Stimulated activated CD4-positive, alpha-beta T cell treated with anti-CD3 and anti-CD28 coated beads, Interleukin-15, amount 100 ng/mL, for 24 hours (primary cell): Measurements from ENCODE around the gene RNF212B.
"Not testable (repeated sequence)": the region's sequence is repeated elsewhere in the genome, so short reads cannot be mapped to it uniquely, and the experiment has no call there.

Source experiments
- DNase-seq: peaks from one replicate; pipeline ENCODE4 v3.0.0-alpha.2; 2020

Gene RNF212B, protein sequence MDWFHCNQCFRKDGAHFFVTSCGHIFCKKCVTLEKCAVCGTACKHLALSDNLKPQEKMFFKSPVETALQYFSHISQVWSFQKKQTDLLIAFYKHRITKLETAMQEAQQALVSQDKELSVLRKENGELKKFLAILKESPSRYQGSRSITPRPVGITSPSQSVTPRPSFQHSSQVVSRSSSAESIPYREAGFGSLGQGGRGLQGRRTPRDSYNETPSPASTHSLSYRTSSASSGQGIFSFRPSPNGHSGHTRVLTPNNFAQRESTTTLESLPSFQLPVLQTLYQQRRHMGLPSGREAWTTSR

DNA sequence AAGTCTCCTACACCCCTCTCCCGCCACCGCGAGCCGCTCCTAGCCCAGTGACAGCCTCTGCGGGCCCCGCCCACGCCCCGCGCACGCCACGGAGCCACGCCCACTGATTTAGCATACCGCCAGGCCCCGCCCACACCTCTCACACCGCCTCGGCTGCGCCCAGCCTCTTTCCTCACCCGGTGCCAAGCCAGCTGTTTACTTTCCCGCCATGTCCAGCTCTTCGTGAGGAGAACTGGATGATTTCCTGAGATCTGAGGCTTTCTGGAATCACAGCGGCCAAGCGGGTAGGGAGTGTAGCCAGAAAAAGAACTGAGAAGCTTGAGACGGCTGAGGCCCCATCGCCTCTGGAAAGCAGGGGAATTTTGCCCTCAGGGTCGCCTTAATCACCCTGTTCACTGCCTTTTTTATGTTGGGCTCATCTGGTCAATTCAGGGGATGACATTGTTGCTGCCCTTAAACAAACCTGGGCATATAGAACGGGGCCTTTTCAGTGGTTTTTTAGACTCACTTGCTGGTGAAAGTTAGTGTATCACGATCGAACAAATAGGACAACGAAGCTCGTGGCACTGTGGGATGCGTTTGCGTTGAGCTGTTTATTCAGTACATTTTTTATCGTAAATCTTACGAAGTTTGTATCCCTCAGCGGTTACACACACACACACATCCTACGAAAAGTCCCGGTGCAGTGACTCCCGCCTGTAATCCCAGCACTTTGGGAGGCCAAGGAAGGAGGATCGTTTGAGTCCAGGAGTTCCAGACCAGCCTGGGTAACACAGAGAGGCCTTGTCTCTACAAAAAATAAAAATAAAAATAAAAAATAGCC, at the start of gene RNF212B:
Gene RNF212B (plus strand): TSS at position 165 of the 823 bp plus-strand sequence. CDS start 2,410 bp downstream, outside the sequence.
- peak; percentile 95 for DNase-seq

DNA sequence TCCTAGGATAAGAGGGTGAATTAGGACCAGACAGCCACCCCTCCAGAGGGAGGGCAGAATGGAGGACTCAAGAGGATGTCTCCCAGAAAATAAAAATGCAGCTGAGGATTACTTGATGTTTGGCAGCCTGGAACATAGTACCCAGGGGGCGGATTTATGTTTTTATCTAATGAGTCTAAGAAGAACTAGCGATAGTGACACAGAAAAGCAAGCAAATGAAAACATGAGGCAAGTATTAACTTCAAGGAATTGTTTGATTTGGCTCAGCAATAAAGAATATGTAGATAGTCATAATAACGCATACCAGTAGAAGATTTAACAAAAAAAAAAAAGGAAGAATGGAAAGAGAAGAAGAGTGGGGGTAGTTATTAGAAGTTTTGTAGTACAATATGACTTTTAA, 44.3 kb upstream of the RNF212B start:
- DNase-seq: no peak

DNA sequence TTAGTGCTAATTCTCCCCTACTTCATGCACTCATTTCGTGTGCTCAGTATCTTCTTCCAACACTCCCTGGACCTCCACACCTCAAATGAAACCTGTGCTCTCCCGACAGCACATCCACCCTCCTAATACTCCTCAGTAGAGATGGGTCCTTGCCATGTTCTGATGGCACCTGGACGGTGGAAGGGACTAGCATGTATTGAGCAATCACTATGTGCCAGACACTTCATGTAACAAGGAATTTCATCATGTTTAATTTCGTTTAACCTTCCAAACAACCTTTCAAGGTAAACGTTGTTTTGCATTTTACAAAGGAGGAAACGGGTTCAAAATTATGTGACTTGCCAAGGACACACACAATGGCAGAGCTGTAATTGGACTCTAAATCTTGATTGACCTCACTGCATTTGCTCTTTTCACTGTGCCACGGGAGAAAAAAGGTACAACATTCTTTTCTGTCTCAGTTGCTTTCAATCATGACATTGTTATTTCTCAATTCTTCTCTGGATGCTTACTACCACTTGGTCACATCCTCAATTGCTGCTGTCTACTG, 42.1 kb upstream of the RNF212B start:
- no peak for DNase-seq

DNA sequence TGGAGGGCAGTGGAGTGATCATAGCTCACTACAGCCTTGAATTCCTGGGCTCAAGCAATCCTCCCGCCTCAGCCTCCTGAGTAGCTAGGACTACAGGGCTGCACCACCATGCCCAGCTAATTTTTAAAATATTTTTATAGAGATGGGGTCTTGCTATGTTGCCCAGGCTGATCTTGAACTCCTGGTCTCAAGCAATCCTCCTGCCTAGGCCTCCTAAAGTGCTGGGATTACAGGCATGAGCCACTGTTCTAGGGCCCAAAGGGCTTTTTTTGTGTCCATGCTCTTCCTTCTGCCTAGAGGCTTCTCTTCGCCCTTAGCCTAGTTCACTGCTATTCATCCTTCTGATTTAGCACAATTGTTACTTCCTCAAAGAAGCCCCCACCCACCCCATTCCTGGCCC, 41.2 kb upstream of the RNF212B start:
- not testable (repeated sequence) for DNase-seq

DNA sequence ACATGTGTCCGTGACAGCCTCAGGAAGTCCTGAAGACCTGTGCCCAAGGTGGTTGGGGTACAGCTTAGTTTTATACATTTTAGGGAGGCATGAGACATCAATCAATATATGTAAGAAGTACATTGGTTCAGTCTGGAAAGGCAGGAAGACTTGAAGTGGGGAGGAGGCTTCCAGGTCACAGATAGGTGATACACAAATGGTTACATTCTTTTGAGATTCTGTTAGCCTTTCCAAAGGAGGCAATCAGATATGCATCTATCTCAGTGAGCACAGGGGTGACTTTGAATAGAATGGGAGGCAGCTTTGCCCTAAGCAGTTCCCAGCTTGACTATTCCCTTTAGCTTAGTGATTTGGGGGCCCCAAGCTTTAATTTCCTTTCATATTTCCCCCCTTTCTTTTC, 38.6 kb upstream of the RNF212B start:
- not testable (repeated sequence) for DNase-seq

DNA sequence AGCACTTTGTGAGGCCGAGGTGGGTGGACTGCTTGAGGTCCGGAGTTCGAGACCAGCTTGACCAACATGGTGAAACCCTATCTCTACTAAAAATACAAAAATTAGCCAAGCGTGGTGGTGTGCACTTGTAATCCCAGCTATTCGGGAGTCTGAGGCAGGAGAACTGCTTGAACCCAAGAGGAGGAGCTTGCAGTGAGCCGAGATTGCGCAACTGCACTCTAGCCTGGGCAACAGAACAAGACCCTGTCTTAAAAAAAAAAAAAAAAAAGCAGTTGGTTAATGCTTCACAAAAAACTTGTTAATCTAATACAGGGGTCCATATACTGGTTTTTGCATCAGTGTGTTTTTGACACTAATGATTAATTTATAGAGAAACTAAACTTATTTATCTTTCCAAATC, 35.7 kb upstream of the RNF212B start:
- no peak for DNase-seq

DNA sequence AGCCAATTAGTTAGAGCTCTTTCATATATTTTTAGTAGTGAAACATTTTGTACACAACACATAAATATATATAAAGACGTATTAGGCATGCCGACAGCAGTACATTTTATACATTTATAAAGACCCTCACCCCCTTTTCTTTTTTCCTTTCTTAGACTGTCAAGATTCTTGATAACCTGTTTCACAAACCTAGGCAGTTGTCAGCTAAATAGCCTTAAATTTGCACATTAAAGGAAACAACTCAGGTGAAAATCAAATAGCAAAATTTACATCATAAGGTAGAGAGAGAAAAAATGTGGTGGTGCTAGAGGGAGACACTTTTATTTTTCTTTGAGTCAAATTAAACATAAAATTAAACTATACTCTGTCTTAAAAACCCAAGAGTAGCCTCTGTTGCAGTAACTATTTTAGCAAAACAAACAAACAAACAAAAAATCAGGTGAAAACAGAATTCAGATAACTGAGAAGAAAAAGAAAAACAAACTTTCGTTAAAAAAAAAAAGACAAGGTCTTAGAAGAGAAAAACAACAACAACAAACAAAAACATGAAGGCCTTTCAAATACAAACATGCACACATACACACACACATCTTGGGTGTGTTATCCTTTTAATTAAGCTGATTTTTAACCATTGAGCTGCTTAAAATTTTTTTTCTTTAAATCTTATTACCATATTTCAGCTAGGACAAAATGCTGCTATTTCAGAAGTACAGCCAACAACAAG, 31.2 kb upstream of the RNF212B start:
- no peak for DNase-seq

DNA sequence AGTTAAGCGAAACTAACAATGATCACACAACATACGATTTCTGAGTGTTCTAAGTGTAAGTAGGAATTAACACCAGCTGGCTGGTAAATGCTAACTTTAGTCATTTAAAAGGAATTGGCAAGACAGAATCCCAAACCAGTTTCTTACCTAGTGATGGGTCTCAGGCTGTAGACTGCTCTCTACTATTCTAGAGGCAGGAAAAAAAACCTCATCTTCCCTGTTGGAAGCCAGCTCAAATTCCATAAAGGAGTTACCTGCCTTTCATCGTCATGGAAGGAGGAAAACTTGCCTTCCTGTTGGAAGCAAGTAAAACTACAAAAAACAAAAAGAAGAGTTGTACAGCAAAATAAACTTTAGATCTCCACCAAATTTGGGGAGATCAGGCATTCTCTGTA, 30.6 kb upstream of the RNF212B start:
- DNase-seq: no peak

DNA sequence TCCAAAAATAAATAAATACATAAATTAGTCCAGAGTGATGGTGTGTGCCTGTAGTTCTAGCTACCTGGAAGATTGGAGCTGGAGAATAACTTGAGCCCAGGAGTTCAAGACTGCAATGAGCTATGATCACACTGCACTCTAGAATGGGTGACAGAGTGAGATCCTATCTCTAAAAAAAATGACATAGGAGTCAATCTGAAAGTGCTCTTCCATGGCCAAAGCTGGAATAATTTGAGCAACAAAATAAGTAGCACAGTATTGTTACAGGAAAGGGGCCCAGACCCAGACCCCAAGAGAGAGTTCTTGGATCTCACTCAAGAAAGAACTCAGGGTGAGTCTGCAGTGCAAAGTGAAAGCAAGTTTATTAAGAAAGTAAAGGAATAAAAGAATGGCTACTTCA, 29.4 kb upstream of the RNF212B start:
- DNase-seq: no peak

DNA sequence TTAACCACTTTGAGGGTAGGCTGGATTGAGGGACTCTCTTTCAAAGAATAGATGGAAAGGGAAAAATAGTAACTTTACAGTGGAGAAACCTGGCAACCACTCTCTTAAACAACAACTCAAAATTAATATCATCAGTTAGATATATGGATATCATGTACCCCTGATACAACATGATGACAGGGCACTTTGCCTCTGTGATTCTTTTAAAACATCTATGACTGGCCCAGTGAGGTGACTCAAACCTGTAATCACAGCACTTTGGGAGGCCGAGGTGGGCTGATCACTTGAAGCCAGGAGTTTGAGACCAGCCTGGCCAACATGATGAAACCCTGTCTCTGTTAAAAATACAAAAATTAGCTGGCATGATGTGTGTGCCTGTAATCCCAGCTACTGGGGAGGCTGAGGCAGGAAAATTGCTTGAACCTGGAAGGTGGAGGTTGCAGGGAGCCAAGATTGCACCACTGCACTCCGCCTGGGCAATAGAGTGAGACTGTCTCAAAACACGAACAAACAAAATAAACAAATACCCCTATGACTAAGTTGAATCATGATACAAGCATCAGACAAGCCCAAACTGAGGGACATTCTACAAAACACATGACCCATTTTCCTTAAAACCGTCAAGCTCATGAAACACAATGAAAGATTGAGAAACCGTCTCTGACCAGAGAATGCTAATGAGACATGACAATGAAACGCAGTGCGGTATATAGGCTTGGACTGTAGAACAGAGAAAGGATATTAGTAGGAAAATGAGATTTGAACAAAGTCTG, 27.9 kb upstream of the RNF212B start:
- DNase-seq: no peak

DNA sequence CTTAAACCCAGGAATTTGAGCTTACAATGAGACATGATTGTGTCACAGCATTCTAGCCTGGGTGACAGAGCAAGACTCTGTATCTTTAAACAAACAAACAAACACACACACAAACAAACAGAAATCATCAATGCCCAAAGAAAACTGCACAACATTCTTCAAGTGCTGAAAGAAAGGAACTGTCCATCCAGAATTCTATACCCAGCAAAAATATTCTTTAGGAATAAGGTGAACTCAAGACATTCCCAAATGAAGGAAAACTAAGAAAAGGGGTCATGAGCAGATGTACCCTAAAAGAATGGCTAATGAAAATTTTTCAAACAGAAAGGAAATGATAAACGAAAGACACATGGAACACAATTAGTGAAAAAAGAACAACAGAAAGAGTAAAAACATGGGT, 22.3 kb upstream of the RNF212B start:
- no peak for DNase-seq

DNA sequence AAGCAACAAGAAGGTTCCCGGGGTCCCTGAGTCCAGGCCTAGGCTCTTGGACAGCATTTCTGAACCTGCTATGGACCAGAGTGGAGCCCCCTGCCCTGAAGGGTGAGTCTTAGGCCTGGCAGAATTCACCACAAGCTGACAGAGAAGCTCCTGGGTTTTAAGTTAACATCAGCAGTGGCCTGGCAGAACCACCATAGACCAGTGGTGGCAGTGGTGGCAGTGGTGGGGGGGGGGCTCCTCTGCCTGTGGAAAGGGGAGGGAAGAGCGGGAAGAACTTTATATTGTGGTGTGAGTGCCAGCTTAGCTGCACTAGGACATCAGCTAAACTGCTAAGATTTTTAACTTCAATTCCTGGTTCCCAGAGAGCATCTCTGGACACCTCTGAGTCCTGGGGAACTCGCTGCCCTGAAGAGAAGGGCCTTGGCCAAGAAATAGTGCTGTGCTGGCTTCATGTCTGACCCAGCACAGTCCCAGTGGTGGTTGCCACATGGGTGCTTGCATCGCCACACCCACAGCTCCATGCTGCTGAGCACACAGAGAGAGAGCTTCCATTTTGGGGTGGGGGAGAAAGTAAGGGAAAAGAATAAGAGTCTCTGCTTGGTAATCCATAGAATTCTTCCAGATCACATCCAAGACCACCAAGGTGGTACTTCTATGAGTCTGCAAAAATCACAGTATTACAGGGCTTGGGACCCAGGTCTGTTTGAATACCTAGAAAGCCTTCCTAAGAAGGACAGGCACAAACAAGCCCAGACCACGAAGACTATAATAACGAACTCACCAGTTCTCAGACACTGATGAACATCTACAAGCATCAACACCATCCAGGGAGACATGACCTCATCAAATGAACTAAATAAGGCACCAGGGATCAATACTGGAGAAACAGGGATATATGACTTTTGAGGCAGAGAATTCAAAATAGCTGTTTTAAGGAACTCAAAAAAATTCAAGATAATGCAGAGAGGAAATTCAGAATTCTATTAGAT, 20.4 kb upstream of the RNF212B start:
- no peak for DNase-seq

DNA sequence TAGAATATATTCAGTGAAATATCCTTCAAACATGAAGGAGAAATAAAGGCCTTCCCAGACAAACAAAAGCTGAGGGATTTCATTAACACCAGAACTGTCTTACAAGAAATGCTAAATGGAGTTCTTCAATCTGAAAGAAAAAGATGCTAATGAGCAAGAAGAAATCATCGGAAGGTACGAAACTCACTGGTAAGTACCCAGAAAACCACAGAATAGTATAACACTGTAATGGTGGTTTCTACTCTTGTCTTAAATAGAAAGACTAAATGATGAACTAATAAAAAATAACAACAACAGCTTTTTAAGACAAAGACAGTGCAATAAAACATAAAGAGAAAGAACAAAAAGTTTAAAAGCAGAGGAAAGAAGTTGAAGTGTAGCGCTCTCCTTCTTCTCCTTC, 18.7 kb upstream of the RNF212B start:
- DNase-seq: no peak

DNA sequence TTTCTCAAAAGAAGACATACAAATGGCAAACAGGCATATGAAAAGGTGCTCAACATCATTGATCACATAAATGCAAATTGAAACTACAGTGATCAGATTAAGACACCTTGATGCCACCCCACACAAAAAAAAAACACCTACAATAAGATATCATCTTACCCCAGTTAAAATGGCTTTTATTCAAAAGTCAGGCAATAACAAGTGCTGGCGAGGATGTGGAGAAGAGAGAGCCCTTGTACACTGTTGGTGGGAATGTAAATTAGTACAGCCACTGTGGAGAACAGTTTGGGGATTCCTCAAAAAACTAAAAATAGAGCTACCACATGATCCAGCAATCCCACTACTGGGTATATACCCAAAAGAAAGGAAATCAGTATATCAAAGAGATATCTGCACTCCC, 12.8 kb upstream of the RNF212B start:
- DNase-seq: not testable (repeated sequence)

DNA sequence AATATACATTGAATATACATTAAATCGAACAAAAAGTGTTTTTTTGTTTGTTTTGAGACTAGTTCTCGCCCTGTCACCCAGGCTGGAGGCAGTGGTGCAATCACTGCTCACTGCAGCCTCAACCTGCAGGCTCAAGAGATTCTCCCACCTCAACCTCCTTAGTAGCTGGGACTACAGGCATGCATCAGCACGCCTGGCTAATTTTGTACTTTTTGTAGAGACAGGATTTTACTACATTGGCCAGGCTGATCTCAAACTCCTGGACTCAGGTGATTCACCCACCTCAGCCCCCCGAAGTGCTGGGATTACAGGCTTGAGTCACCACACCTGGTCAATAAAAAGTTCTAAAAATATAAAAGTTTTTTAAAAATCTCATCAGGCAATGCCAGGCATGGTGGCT, 10.2 kb upstream of the RNF212B start:
- DNase-seq: no peak

DNA sequence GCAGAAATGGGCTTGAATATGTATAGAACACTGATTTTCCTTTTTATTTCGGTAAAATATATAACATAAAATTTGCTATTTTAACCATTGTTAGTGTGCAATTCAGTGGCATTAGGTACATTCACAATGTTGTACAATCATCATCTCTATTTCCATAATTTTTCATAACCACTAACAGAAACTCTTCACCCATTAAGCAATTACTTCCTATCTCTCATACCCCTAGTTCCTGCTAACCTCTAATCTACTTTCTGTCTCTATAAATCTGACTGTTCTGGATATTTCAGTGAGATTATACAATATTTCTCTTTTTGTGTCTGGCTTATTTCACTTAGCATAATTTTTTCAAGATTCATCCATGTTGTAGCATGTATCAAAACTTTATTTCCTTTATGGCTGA, 8.9 kb upstream of the RNF212B start:
- DNase-seq: no peak

DNA sequence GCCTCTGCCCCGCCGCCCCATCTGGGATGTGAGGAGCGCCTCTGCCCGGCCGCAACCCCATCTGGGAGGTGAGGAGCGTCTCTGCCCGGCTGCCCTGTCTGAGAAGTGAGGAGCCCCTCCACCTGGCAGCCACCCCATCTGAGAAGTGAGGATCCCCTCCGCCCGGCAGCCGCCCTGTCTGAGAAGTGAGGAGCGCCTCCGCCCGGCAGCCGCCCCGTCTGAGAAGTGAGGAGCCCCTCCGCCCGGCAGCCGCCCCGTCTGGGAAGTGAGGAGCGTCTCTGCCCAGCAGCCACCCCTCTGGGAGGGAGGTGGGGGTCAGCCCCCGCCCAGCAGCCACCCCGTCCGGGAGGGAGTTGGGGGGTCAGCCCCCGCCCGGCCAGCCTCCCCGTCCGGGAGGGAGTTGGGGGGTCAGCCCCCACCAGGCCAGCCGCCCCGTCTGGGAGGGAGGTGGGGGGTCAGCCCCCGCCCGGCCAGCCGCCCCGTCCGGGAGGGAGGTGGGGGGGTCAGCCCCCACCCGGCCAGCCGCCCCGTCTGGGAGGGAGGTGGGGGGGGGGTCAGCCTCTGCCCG, 5.4 kb upstream of the RNF212B start:
- DNase-seq: not testable (repeated sequence)

DNA sequence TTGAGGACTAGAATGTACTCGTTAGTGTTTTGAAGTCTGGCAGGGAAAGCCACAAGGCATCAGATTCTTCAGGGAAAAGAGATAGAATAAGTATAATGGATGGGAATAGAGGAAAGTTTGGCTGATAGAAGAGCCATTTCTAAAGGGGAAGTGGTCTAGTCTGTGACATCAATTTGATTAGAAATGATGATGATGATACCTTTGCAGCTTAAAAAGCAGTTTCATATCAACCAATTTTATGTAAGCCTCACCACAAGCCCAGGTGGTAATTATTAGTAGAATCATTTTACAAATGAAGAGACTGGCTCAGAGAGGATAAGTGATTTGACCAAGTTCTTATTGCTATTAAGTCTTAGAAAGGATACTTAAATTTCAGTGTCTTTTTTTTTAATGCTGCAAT, 2.9 kb downstream of the RNF212B start:
- no peak for DNase-seq

DNA sequence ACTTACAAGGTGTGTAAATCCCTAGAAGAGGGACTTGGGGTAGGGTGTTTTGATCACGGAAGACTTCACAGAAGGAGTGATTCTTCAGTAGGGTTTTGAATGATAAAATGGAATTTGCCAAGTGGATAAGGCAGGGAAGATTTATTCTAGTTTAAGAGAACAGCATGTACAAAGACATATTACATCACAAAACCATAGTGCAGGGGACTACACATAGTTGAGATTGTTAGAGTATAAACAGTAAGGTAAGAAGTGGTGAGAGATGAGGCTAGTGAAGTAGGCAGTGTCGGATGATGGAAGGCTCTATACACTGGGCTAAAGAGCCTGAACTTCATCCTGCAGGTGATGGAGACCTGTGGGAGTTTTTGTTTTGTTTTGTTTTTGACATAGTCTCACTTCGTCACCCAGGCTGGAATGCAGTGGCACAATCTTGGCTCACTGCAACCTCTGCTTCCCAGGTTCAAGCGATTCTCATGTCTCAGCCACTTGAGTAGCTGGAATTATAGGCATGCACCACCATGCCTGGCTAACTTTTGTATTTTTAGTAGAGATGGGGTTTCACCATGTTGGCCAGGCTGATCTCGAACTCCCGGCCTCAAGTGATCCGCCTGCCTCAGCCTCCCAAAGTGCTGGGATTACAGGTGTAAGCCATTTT, 3.5 kb downstream of the RNF212B start:
- DNase-seq: not testable (repeated sequence)

DNA sequence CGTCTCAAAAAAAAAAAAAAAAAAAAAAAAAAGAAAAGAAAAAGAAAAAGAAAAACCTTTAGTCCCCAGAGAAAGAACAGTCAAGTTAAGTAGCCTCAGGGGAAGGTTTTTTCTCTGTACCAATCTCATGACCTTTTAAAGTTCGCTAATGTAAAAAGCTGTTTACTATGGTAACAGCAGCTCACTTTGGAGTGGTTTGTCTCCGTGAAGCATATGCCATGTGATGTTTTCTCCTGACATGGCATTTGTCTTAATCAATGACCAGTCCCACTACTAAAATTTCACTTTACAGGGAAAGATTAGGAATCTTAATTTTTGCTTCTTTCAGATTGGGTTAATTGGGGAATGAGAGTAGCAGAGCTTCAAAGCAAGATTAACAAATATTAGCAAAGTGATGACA, 4.3 kb downstream of the RNF212B start:
- no peak for DNase-seq
